SJSA1 (cell line): ENCODE results near the gene CLCF1. TPM values are rescaled to one million over a fixed set of nuclear protein-coding genes. Genes with fewer than 3 reads are reported as not detected.
"Not testable (repeated sequence)": the region's sequence is repeated elsewhere in the genome, so short reads cannot be mapped to it uniquely, and the experiment has no call there.

Source experiments
- DNase-seq, 2 experiments: peaks; one replicate each; pipeline ENCODE4 v3.0.0-alpha.2; 2015 to 2020; ENCODE audit warnings: low spot score in 2 of 2, low read depth in 1 of 2
- H3K27ac ChIP-seq: fragments of 250-450 bp; sonication (Bioruptor Pico); 2 replicates; pipeline ENCODE4 v1.5.1; 2020; ENCODE audit warnings: mild to moderate bottlenecking, moderate library complexity
- H3K27me3 ChIP-seq: fragments of 250-450 bp; sonication (Bioruptor Pico); replicated peaks from 2 replicates; pipeline ENCODE4 v1.5.1; 2020; ENCODE audit warnings: mild to moderate bottlenecking, moderate library complexity
- H3K36me3 ChIP-seq: fragments of 250-450 bp; sonication (Bioruptor Pico); 2 replicates; pipeline ENCODE4 v1.5.1; 2020; ENCODE audit warnings: mild to moderate bottlenecking
- H3K4me1 ChIP-seq: fragments of 250-450 bp; sonication (Bioruptor Pico); replicated peaks from 2 replicates; pipeline ENCODE4 v1.6.1; 2021; ENCODE audit warnings: mild to moderate bottlenecking
- H3K4me3 ChIP-seq: fragments of 250-450 bp; sonication (Bioruptor Pico); 2 replicates; pipeline ENCODE4 v1.5.1; 2020; ENCODE audit warnings: mild to moderate bottlenecking
- H3K9me3 ChIP-seq: fragments of 250-450 bp; sonication (Bioruptor Pico); replicated peaks from 2 replicates; pipeline ENCODE4 v1.5.1; 2020; ENCODE audit warnings: mild to moderate bottlenecking
- total RNA-seq: library from RNA; depleted of rRNA; stranded (reverse); fragments of >200 nt; shearing (Covaris generic); gene quantifications from 2 replicates; pipeline ENCODE4 v1.2.3, GENCODE V29; 2014

CLCF1 gene
- total RNA-seq, 1 experiment from 2014 or later, result 9.4 TPM

DNA sequence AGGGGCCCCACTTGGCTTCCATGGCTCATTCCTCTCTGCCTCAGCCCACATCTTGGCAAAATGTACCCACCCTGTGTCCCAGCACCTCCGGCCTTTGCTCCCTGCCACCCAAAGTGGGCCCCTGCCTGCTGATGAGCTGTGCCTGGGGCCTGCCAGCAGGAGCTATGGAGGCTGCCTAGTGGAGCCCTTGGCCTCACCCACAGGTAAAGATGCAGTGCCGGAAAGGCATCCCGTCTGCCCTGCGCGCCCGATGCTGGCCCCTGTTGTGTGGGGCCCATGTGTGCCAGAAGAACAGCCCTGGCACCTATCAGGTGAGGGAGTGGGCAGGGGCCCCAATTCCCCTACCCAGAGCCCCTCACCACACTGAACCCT lies 31.8 kb upstream of the CLCF1 start:
- no peak overlapping the region for H3K27ac ChIP-seq
- peaks cover 15% of the 10 kb centered on the region for H3K36me3 ChIP-seq
- peaks cover 33% of the 10 kb centered on the region for H3K27me3 ChIP-seq
- no peak for DNase-seq
- no peak overlapping the region for H3K4me3 ChIP-seq
- H3K4me1 ChIP-seq, result peaks cover 19% of the 10 kb centered on the region
- peaks cover 6% of the 10 kb centered on the region for H3K9me3 ChIP-seq

DNA sequence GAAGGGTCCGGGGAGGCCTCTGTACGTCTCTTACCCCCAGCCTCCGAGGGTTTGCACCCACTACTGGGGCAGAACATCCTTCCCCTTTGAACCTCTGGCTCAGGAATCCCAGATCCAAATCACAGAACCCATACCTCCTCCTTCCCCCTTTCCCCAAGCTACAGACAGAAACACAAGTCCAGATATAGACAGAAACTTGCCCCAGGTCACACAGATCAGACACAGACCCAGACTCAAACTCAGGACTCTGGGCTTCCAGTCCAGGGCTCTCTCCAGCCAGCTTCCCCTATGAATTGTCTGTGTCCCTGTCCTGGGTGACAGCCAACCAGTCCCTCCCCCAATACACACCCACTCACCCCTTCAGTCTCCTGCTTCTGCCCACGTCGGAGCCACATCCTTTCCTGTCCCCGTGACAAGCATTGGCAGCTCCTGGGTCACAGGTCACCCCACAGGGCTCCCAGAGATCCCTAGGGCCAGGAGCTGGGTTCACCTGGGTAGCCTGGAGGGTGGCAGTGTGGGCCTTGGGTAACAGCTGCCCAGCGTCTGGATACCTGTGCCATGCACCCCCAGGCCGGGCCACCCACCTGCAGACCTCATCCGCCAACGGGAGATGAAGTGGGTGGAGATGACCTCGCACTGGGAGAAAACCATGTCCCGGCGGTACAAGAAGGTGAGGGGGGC lies 31.3 kb upstream of the CLCF1 start:
- peaks cover 20% of the 10 kb centered on the region for H3K36me3 ChIP-seq
- no peak overlapping the region for H3K27ac ChIP-seq
- H3K4me3 ChIP-seq, result no peak overlapping the region
- peaks cover 27% of the 10 kb centered on the region for H3K27me3 ChIP-seq
- H3K9me3 ChIP-seq, result peaks cover 6% of the 10 kb centered on the region
- no peak for DNase-seq
- H3K4me1 ChIP-seq, result peaks cover 23% of the 10 kb centered on the region

DNA sequence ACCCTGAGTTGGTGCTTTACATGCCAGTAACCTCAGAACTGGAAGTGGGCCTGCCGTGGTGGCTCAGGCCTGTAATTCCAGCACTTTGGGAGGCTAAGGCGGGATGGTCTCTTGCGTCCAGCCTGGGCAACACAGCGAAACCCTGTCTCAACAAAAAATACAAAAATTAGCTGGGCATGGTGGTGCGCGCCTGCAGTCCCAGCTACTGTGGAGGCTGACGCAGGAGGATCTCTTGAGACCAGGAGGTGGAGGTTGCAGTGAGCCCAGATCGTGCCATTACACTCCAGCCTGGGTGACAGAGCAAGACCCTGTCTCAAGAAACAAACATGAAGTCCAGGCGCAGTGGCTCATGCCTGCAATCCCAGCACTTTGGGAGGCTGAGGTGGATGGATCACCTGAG lies 29.7 kb upstream of the CLCF1 start:
- H3K27ac ChIP-seq, H3K4me3 ChIP-seq, H3K9me3 ChIP-seq, DNase-seq: not testable (repeated sequence)
- Histone ChIP-seq H3K4me1 (peaks cover 23% of the 10 kb centered on the region), H3K27me3 (peaks cover 12% of the 10 kb centered on the region), H3K36me3 (peaks cover 36% of the 10 kb centered on the region)

DNA sequence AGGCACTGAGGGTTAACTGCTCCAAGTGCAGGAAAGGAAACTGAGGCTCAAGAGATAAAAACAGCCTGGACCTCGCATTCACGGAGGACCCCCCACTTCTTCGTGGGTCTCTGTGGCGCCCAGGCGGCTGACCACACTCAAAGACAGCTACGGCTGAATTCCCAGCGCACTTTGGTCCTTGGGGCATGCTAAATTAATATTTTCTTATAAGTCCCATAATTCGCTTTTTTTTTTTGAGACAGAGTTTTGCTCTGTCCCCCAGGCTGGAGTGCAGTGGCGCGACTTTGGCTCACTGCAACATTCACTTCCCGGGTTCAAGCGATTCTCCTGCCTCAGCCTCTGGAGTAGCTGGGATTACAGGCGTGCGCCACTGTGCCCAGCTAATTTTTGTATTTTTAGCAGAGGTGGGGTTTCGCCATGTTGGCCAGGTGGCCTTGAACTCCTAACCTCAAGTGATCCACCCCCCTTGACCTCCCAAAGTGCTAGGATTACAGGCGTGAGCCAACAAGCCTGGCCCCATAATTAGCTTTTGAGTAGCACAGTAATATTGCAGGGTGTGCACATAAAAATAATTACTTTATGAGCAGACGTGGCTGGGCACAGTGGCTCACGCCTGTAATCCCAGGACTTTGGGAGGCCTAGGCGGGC lies 28.9 kb upstream of the CLCF1 start:
- not testable (repeated sequence) for H3K9me3 ChIP-seq

DNA sequence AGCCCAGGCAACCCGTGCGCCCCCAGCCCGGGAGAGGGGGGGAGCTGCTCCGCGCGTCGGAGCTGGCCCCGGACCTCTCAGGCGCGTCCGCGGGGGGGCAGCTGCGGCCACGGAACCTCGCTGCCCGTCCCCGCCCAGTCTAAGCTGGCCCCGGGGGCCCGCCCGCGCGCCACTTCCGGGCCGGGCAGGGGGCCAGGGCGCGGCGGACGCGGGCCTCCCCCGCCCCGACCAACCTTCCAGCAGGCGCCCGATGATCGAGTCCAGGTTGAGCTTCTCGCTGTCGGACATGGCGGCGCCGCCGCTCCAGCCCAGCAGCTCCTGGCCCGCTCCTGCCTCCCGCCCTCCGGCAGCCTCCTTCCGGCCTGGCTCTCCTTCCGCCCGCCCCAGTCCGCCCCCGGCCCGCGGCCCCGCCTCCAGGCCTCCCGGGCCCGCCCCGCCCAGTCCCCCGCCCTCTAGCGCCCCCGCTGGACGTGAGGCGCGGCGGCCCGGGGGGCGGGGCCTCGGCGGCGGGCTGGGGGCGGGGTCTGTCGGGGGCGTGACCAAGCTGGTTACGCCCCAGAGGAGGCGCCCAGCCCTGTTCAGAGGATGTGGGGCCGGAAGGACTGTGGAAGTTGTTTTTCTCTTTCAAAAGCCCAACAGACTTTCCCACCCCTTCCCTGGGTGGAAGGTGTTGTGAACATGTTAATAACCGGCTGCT lies 28.2 kb upstream of the CLCF1 start, which contains the start of gene PPP1CA:
Gene PPP1CA (minus strand): TSS at position 364 of the 697 bp plus-strand sequence. CDS start 76 bp downstream, at position 288.
- peak; percentile 97 for DNase-seq
- H3K9me3 ChIP-seq, result peaks cover 6% of the 10 kb centered on the region

More for the DNA sequence above, 28.9 kb upstream of the CLCF1 start:
- Histone ChIP-seq H3K4me1 (peaks cover 23% of the 10 kb centered on the region), H3K4me3 (peak overlapping the region; percentile 98), H3K27ac (peak overlapping the region; percentile 96), H3K36me3 (peaks cover 43% of the 10 kb centered on the region)
- DNase-seq, result peak in 1 of 2 experiments; percentile 83
- not testable (repeated sequence) for H3K27me3 ChIP-seq

DNA sequence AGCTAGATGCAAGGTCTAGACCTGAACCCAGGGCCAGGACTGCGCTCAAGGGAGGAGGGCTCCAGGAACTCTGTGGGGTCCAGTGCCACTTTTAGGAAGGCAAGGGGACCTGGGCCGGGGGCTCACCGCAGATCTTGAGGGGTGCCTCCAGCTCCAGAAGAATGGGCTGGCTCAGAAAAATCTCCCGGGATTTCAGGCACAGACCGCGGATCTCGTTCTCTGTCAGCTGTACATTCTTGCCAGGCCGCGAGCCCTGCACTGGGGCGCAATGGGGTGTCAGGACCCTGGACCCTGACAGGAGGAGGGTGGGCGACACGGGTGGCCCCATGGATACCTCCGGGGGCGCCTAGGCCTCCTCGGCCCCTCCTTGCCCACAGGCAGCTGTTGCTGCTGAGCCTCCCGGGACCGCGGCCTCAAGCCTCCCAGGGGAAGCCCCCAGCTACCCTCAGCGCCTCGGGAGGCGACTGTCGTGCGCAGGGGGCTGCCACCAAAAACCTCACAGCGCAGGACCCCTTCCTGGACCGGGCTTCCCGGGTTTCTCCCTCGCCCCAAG lies 27.6 kb upstream of the CLCF1 start:
- no peak for DNase-seq
- Histone ChIP-seq H3K4me3 (peak overlapping the region; percentile 98), H3K36me3 (peaks cover 54% of the 10 kb centered on the region), H3K4me1 (peaks cover 23% of the 10 kb centered on the region), H3K27me3 (no peaks in the 10 kb centered on the region), H3K9me3 (peaks cover 6% of the 10 kb centered on the region), H3K27ac (peak overlapping the region; percentile 96)

More for the DNA sequence above, 28.2 kb upstream of the CLCF1 start, which contains the start of gene PPP1CA:
- Histone ChIP-seq H3K27ac (peak within 1 kb of the TSS; percentile 96), H3K36me3 (peaks cover 48% of the 10 kb centered on the region), H3K27me3 (no peaks in the 10 kb centered on the region), H3K4me1 (peaks cover 23% of the 10 kb centered on the region), H3K4me3 (peak within 1 kb of the TSS; percentile 98)

DNA sequence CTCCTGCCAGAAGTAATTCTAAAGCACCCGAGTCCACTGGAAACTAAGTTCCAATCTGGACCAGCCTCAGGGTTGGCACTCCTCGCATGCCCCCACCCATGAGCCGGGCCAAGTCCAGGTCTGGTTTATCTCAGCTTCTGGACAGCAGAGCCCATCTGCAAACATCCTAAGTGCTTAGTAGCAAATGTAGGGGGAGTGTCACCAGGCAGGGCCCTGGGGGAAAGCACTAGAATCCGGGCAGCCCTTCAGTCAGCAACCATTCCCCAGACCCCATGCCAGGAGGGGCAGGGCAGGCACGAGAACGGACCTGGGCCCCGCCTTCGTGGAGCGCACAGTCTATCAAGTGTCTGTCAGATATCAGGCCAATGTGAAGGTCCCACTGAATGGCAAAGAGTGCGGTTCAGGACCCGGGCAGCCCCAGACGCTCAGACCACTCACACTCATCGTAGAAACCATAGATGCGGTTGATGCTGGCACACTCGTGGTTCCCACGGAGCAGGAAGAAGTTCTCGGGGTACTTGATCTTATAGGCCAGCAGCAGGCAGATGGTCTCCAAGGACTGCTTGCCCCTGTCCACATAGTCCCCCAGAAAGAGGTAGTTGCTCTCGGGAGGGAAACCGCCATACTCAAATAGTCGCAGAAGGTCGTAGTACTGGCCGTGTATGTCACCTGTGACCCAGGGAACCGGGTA lies 27.0 kb upstream of the CLCF1 start:
- Histone ChIP-seq H3K27me3 (no peaks in the 10 kb centered on the region), H3K4me1 (peaks cover 23% of the 10 kb centered on the region), H3K27ac (no peak overlapping the region; the same call in 1 of the 2 replicates), H3K4me3 (peak overlapping the region; percentile 98), H3K9me3 (peaks cover 6% of the 10 kb centered on the region), H3K36me3 (peaks cover 61% of the 10 kb centered on the region)
- DNase-seq, result no peak

DNA sequence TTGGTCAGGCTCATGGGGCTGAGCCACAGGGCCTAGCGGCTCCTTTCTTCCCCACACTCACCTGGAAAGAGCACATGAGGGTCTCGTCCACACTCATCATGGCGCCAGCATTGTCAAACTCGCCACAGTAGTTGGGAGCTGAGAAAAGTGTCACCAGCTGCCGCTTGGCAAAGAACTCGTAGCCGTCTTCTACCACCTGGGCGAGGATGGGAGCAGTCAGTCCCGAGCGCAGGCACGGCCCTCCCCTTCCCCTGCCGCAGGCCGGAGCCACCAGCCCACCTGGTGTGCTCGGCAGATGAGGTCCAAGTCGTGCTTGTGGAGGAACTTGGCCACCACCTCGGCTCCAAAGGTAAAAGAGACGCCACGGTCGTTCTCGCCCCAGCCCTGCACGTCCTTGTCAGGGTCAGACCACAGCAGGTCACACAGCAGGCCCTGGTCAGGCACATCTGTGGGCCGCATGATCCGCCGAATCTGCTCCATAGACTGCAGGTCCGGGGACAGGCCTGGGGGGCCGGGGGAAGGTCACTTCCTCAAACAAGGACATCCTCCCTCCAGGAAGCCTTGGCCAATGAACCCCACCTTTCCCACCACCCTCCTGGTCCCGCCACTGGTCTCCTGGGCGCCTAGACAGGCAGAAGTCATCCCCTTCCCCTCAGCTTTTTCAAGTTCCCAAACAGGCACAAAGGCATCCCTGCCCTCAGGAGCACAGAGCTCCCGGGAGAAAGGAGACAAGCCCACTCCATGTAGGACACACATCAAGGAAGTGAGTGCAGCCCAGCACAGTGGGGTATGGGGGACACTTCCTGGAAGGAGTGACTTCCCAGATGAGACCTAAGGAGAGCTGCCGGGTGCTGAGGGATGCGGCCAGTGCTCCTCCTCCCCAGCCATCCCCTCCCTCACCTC lies 25.5 kb upstream of the CLCF1 start:
- Histone ChIP-seq H3K9me3 (peaks cover 6% of the 10 kb centered on the region), H3K4me3 (no peak overlapping the region), H3K27ac (no peak overlapping the region), H3K4me1 (peaks cover 23% of the 10 kb centered on the region), H3K36me3 (peaks cover 73% of the 10 kb centered on the region), H3K27me3 (no peaks in the 10 kb centered on the region)
- no peak for DNase-seq

DNA sequence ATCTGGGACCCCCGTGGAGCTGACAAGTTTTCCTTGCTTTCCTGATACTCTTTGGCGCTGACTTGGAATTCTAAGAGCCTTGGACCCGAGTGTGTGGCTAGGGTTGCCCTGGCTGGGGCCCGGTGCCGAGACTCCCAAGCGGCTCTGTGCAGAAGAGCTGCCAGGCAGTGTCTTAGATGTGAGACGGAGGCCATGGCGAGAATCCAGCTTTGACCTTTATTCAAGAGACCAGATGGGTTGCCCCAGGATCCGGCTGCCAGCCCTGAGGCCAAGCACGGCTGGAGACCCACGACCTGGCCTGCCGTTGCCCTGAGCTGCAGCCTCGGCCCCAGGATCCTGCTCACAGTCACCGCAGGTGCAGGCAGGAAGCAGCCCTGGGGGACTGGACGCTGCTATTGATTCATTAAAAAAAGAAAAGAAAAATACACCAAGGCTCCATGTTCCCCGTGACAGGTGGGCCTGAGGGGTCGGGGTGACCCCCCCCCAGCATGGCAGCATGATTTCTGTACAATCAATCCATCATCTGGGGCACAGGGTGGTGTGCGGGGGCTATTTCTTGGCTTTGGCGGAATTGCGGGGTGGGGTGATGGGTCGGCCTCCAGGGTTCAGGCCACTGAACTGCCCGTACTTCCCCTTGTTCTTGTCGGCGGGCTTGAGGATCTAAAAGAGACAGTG lies 24.7 kb upstream of the CLCF1 start:
- no peak overlapping the region for H3K27ac ChIP-seq
- H3K4me3 ChIP-seq, result no peak overlapping the region
- H3K4me1 ChIP-seq, result peaks cover 23% of the 10 kb centered on the region
- H3K36me3 ChIP-seq, result peaks cover 81% of the 10 kb centered on the region
- DNase-seq, result no peak
- H3K27me3 ChIP-seq, result no peaks in the 10 kb centered on the region
- H3K9me3 ChIP-seq, result peaks cover 6% of the 10 kb centered on the region

DNA sequence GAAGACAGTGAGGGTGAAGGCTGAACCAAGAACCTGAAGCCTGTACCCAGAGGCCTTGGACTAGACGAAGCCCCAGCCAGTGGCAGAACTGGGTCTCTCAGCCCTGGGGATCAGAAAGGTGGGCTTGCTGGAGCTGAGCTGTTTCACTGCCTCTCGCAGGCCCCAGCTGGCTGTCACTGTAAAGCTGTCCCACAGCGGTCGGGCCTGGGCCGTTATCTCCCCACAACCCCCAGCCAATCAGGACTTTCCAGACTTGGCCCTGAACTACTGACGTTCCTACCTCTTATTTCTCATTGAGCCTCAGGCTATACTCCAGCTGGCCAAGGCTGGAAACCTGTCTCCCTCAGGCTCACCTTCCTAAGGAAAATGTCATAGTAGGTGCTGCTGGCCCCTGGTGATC lies 24.1 kb upstream of the CLCF1 start:
- Histone ChIP-seq H3K27me3 (no peaks in the 10 kb centered on the region), H3K27ac (no peak overlapping the region), H3K36me3 (peaks cover 87% of the 10 kb centered on the region), H3K9me3 (peaks cover 6% of the 10 kb centered on the region), H3K4me1 (peaks cover 27% of the 10 kb centered on the region), H3K4me3 (no peak overlapping the region)
- DNase-seq, result no peak

DNA sequence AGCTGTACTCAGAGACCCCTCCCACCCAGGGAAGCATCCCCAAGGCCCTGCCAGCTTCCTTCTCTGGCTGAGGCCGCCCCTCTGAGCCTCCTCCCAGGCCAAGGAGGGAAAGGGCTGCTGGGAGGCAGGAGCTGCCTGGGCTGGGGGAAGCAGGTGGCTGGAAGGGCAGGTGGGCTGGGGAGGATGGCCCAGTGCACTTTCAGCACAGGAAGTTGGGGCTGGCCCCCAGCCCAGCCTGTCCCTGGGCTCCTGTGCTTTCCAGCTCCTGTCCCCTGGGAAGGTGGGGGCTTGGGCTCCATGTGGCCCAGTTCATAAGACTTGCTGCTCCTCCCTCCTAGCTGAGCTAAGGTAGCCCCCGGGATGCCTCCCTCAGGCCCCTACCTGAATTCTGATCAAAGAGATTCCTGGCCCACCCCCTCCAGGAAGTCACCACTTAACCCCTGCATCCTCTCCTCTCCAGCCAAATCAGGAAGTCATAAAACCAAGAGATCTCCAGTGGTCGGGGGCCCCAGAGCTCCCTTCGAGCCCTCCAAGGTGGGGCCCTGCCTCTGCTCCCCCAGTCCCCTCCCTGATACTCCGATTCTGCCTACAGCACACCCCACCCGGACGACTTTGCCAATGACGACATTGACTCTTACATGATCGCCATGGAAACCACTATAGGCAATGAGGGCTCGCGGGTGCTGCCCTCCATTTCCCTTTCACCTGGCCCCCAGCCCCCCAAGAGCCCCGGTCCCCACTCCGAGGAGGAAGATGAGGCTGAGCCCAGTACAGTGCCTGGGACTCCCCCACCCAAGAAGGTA lies 23.4 kb upstream of the CLCF1 start:
- H3K4me3 ChIP-seq, result no peak overlapping the region
- no peaks in the 10 kb centered on the region for H3K27me3 ChIP-seq
- H3K9me3 ChIP-seq, result peaks cover 6% of the 10 kb centered on the region
- H3K27ac ChIP-seq, result no peak overlapping the region
- DNase-seq, result no peak
- peaks cover 89% of the 10 kb centered on the region for H3K36me3 ChIP-seq
- H3K4me1 ChIP-seq, result peaks cover 23% of the 10 kb centered on the region

DNA sequence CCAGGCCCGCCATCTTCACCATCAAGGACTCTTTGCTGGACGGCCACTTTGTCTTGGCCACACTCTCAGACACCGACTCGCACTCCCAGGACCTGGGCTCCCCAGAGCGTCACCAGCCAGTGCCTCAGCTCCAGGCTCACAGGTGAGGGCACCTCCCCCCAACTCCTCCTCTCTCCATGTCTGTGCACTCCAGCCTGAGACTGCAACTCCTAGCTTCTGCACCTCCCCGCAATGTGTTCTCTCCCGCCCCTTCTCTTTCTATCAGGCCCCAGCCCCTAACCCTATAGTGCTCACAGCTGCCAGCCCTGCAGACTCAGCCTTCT lies 22.8 kb upstream of the CLCF1 start:
- no peak for DNase-seq

More for the DNA sequence above, 22.8 kb upstream of the CLCF1 start:
- Histone ChIP-seq H3K4me1 (peaks cover 24% of the 10 kb centered on the region), H3K27me3 (no peaks in the 10 kb centered on the region), H3K36me3 (peaks cover 88% of the 10 kb centered on the region), H3K9me3 (peaks cover 2% of the 10 kb centered on the region), H3K27ac (no peak overlapping the region), H3K4me3 (no peak overlapping the region)
